ENCODE results near the gene TPST2. TPM values are rescaled to one million over a fixed set of nuclear protein-coding genes. Genes with fewer than 3 reads are reported as not detected.

Gene TPST2
- total RNA-seq, 1 donor from 2014 or later = 18.5 TPM

DNA sequence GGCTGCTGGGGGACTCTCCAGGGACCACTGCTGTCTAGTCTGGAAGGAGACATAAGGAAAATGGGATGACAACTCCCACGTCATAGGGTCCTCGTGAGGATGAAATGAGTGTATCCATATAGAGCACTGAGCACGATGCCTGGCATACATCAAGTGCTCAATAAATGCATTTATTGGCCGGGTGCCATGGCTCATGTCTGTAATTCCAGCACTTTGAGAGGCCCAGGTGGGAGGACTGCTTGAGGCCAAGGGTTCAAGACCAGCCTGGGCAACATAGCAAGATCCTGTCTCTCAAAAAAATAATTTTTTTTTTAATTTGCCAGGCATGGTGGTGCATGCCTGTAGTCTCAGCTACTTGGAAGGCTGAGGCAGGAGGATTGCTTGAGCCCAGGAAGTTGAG lies 12.2 kb upstream of the TPST2 start:
- Mint-ChIP-seq H3K27ac (no peak overlapping the region), H3K4me3 (no peak overlapping the region), H3K36me3 (no peaks in the 10 kb centered on the region), H3K4me1 (no peaks in the 10 kb centered on the region), H3K9me3 (no peaks in the 10 kb centered on the region), H3K27me3 (ENCODE audit: low read depth) (peaks cover 15% of the 10 kb centered on the region)
- TF ChIP-seq, protein P1, sequence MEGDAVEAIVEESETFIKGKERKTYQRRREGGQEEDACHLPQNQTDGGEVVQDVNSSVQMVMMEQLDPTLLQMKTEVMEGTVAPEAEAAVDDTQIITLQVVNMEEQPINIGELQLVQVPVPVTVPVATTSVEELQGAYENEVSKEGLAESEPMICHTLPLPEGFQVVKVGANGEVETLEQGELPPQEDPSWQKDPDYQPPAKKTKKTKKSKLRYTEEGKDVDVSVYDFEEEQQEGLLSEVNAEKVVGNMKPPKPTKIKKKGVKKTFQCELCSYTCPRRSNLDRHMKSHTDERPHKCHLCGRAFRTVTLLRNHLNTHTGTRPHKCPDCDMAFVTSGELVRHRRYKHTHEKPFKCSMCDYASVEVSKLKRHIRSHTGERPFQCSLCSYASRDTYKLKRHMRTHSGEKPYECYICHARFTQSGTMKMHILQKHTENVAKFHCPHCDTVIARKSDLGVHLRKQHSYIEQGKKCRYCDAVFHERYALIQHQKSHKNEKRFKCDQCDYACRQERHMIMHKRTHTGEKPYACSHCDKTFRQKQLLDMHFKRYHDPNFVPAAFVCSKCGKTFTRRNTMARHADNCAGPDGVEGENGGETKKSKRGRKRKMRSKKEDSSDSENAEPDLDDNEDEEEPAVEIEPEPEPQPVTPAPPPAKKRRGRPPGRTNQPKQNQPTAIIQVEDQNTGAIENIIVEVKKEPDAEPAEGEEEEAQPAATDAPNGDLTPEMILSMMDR (IDR thresholded peaks at IDR 0.05; ENCODE audit: unreplicated experiment) = no peak
- no peak for DNase-seq (ENCODE audit: low spot score in 2 of 2, unreplicated experiment in 2 of 2)

DNA sequence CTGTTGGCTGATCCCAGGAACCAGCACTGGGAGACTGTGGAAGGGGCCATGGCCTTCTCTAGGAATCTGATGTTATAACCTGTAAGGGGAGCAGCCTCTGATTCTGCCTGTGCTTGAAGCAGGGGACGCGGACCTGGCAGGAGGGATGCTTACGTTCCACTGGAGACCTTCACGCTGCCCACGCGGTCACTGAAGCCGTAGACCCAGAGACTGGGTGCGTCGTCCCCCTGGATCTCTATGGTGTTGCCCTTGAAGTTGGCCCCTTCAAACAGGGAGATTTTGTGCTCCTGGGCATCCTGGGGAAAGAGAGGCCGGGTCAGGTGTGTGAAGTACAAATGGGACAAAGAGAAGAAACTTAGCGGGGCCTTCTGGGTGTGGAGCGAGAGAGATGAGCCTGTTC lies 11.8 kb upstream of the TPST2 start:
- Mint-ChIP-seq H3K4me3 (no peak overlapping the region), H3K9me3 (no peaks in the 10 kb centered on the region), H3K4me1 (no peaks in the 10 kb centered on the region), H3K27me3 (ENCODE audit: low read depth) (peaks cover 19% of the 10 kb centered on the region), H3K36me3 (no peaks in the 10 kb centered on the region), H3K27ac (no peak overlapping the region)
- DNase-seq (ENCODE audit: low spot score in 2 of 2, unreplicated experiment in 2 of 2) = no peak
- TF ChIP-seq, protein P1 (IDR thresholded peaks at IDR 0.05; ENCODE audit: unreplicated experiment) = no peak

DNA sequence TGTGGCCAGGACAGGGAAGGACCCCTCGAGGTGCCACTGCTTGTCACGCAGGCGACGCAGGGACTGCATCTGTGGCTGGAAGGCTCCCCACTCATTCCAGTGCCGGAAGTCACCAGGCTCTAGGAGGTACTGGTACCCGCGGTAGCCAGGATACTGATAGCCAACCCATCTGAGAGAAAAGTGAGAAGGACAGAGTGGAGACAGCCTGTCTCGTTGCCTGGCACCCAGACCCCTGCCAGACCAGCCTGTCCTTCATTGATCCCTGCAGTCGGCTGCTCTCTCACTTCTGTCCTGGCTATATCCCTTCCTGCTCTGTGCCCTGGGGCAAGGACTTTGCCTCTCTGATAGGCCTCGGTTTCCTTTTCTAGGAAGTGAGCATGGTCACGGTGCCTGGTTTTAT lies 9.6 kb upstream of the TPST2 start:
- peaks cover 22% of the 10 kb centered on the region for H3K27me3 Mint-ChIP-seq (ENCODE audit: low read depth)
- DNase-seq (ENCODE audit: low spot score in 2 of 2, unreplicated experiment in 2 of 2) = no peak
- no peaks in the 10 kb centered on the region for H3K9me3 Mint-ChIP-seq
- no peaks in the 10 kb centered on the region for H3K4me1 Mint-ChIP-seq
- TF ChIP-seq, protein P1 (IDR thresholded peaks at IDR 0.05; ENCODE audit: unreplicated experiment) = no peak
- no peaks in the 10 kb centered on the region for H3K36me3 Mint-ChIP-seq
- H3K27ac Mint-ChIP-seq = no peak overlapping the region
- H3K4me3 Mint-ChIP-seq = no peak overlapping the region

DNA sequence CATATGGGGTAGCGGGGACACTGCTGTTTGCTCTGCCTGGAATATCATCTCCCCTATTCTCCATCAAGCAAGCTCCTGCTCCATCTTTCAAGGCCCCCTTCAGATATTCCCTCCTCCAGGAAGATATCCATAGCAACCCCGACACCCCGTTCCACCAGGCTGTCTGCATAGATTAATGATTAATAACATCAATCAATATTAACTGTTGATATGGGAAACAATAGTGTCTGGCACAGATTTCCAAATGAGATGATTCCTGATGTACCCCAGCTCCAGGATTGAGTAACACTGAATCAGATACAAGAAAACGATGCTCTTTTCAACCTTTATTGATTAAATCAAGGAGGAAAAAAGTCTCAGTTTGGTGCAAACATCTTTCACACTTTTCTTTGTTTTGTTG lies 7.5 kb upstream of the TPST2 start:
- no peak overlapping the region for H3K4me3 Mint-ChIP-seq
- TF ChIP-seq, protein P1 (IDR thresholded peaks at IDR 0.05; ENCODE audit: unreplicated experiment) = no peak
- DNase-seq (ENCODE audit: low spot score in 2 of 2, unreplicated experiment in 2 of 2) = no peak
- H3K27ac Mint-ChIP-seq = no peak overlapping the region
- no peaks in the 10 kb centered on the region for H3K36me3 Mint-ChIP-seq
- H3K27me3 Mint-ChIP-seq (ENCODE audit: low read depth) = peaks cover 27% of the 10 kb centered on the region
- H3K4me1 Mint-ChIP-seq = no peaks in the 10 kb centered on the region
- no peaks in the 10 kb centered on the region for H3K9me3 Mint-ChIP-seq

DNA sequence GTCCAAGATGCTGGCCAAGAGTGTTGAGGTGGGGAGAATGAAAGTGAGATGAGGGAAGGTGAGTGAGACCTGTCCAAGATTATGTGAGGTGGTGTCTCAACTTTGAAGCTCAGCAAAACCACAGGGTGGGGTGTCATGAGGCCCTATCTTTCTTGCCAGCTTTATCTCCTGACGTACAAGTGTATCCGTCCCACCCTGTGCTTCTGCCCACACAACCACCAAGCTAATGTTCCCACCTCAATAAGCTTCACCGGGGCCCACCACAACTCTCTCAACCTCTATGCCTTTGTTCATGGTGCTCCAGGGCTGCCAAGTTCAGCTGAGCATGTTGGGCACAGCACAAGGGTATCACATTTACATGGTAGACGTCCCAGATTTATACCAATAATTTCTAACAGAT lies 7.1 kb upstream of the TPST2 start:
- Mint-ChIP-seq H3K27me3 (ENCODE audit: low read depth) (peaks cover 29% of the 10 kb centered on the region), H3K4me3 (no peak overlapping the region)
- TF ChIP-seq, protein P1 (IDR thresholded peaks at IDR 0.05; ENCODE audit: unreplicated experiment) = no peak

DNA sequence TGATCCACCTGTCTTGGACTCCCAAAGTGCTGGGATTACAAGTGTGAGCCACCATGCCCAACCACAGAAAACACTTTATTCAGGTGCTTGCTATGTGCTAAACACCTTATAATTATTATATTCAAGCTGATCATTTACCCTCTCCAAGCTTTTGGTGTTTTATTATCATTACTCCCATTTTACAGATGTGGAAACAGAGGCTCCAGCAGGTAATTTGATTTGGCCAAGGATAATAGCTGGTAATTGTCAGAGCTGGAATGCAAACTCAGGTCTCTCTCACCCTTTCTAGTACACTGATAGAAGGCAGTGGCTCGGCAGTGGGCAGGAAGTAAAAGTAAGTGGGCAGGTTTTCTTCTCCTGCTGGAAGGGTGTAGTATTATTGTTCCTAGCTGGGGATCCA lies 3.8 kb upstream of the TPST2 start:
- H3K36me3 Mint-ChIP-seq = no peaks in the 10 kb centered on the region
- no peak for DNase-seq (ENCODE audit: low spot score in 2 of 2, unreplicated experiment in 2 of 2)
- no peaks in the 10 kb centered on the region for H3K9me3 Mint-ChIP-seq
- TF ChIP-seq, protein P1 (IDR thresholded peaks at IDR 0.05; ENCODE audit: unreplicated experiment) = no peak
- H3K27me3 Mint-ChIP-seq (ENCODE audit: low read depth) = peaks cover 22% of the 10 kb centered on the region
- H3K4me3 Mint-ChIP-seq = no peak overlapping the region
- peaks cover 6% of the 10 kb centered on the region for H3K4me1 Mint-ChIP-seq
- H3K27ac Mint-ChIP-seq = no peak overlapping the region

More for the DNA sequence above, 7.1 kb upstream of the TPST2 start:
- Mint-ChIP-seq H3K4me1 (no peaks in the 10 kb centered on the region), H3K9me3 (no peaks in the 10 kb centered on the region), H3K36me3 (no peaks in the 10 kb centered on the region), H3K27ac (no peak overlapping the region)
- no peak for DNase-seq (ENCODE audit: low spot score in 2 of 2, unreplicated experiment in 2 of 2)

Data from mesothelial cell of epicardium (in vitro differentiated cells).